Stomach (tissue), 9 donors: ENCODE data around the gene MRFAP1L1. TPM values are rescaled to one million over a fixed set of nuclear protein-coding genes. Genes with fewer than 3 reads are reported as not detected.

Source experiments
- DNase-seq, 2 donors: peaks; one replicate each; pipeline versions ENCODE4 v3.0.0 to v3.0.0-alpha.2; 2013 to 2019
- H3K27ac ChIP-seq, 5 donors: fragments of 200-600 bp in 4 of 5; sonication (generic) in 4 of 5; one replicate each; pipeline ENCODE4 v1.5.1; 2013 to 2019; ENCODE audit warnings: mild to moderate bottlenecking in 1 of 5, moderate library complexity in 1 of 5
- H3K27me3 ChIP-seq, 3 donors: fragments of 200-600 bp; sonication (generic); one replicate each; pipeline ENCODE4 v1.5.1; 2017 to 2019; ENCODE audit warnings: mixed run types in 1 of 3
- H3K36me3 ChIP-seq, 4 donors: fragments of 200-600 bp; sonication (generic); 1 replicate in 3 of 4; 2 replicates in 1 of 4; pipeline ENCODE4 v1.5.1; 2016 to 2019
- H3K4me1 ChIP-seq, 4 donors: fragments of 200-600 bp; sonication (generic); one replicate each; pipeline ENCODE4 v1.5.1; 2016 to 2019
- H3K4me3 ChIP-seq, 4 donors: fragments of 200-600 bp; sonication (generic) in 3 of 4; one replicate each; pipeline ENCODE4 v1.5.1; 2016 to 2019; ENCODE audit warnings: mild to moderate bottlenecking in 1 of 4
- H3K9me3 ChIP-seq, 4 donors: fragments of 200-600 bp; sonication (generic); one replicate each; pipeline ENCODE4 v1.5.1; 2016 to 2019
- EP300 ChIP-seq: sonication (generic); formaldehyde crosslinking; IDR thresholded peaks from one replicate; pipeline ENCODE4 v1.6.1; 2017; ENCODE audit warnings: antibody characterized with exemption
- POLR2A ChIP-seq, 4 donors: fragments of 450-650 bp; IDR thresholded peaks; one replicate each; pipeline ENCODE4 v1.6.1; 2016; ENCODE audit warnings: antibody characterized with exemption in 4 of 4, control low read depth in 2 of 4, mild to moderate bottlenecking in 1 of 4, moderate library complexity in 1 of 4
- POLR2AphosphoS5 ChIP-seq, 3 donors: sonication (generic); formaldehyde crosslinking; IDR thresholded peaks; one replicate each; pipeline ENCODE4 v1.6.1; 2016; ENCODE audit warnings: antibody characterized with exemption in 3 of 3
- WGBS, 5 donors: extraction: QIAGEN DNeasy Blood & Tissue Kit in 3 of 5; methylation state at CpG; one replicate each; pipeline versions ENCODE4 v1.1.5 to v1.1.7; 2013 to 2018; 5-methylcytosine and 5-hydroxymethylcytosine counted together
- intact Hi-C: fragments of 100-400 bp; cut with DNase I; formaldehyde crosslinking; loops from one replicate; pipeline ENCODE4 v1.15.1; 2023; ENCODE audit warnings: low total_unique reads
- polyA plus RNA-seq, 3 donors: library from polyadenylated mRNA; stranded (reverse); fragments of 200-250 nt; gene quantifications; one replicate each; pipeline ENCODE4 v1.2.3, GENCODE V29; 2013
- total RNA-seq, 5 donors: library from RNA; depleted of rRNA; stranded (reverse); fragments of >200 nt; gene quantifications; one replicate each; pipeline versions ENCODE4 v1.1.0 to v1.2.3, GENCODE V29; 2014 to 2016
- TF ChIP-seq, protein P1 (sequence below), 7 experiments: fragments of 450-650 bp in 4 of 7; fragments of 200-600 bp in 3 of 7; sonication (generic) in 3 of 7; IDR thresholded peaks; one replicate each; pipeline ENCODE4 v1.5.1; 2016 to 2019; ENCODE audit warnings: antibody characterized with exemption in 7 of 7, control low read depth in 2 of 7, mild to moderate bottlenecking in 1 of 7
- donor health status: healthy with polysubstance abuse.
- donor health status: Bipolar disorder and iron deficiency.
- donor health status: healthy.

The MRFAP1L1 gene
- total and polyA plus RNA-seq, 8 donors = 2.3 to 61.9 (median 55.9) TPM

DNA sequence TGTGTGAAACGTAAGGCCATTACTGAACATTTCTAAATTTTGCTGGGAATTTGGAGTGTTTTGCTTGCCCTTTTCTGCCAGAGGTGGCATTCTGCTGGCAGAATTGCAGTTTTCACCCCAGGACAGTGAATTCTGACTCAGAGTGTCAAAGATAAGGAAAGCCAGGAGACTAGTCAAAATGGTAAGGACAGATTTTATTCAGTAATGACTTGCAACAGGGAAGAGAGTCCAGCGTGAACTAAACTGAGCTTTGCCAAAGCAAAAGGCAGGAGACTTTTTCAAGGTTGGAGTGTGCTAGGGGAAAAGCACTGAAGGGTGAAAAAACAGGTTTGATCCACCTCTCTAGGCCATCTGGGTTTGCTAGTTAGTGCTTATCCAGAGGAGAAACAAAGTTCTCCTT, 49.8 kb downstream of the MRFAP1L1 start:
- no peak for DNase-seq
- Histone ChIP-seq H3K9me3 (no peaks in the 10 kb centered on the region), H3K27ac (no peak overlapping the region), H3K4me1 (peaks cover 10 to 28% (median 26%) of the 10 kb centered on the region in 4 donors), H3K27me3 (peaks cover 4 to 24% (median 18%) of the 10 kb centered on the region in 3 donors), H3K4me3 (no peak overlapping the region), H3K36me3 (no peaks in the 10 kb centered on the region)
- TF ChIP-seq POLR2AphosphoS5 (IDR thresholded peaks at IDR 0.05) (no peak), EP300 (no peak), POLR2A (IDR thresholded peaks at IDR 0.05) (no peak)
- TF ChIP-seq, protein P1, sequence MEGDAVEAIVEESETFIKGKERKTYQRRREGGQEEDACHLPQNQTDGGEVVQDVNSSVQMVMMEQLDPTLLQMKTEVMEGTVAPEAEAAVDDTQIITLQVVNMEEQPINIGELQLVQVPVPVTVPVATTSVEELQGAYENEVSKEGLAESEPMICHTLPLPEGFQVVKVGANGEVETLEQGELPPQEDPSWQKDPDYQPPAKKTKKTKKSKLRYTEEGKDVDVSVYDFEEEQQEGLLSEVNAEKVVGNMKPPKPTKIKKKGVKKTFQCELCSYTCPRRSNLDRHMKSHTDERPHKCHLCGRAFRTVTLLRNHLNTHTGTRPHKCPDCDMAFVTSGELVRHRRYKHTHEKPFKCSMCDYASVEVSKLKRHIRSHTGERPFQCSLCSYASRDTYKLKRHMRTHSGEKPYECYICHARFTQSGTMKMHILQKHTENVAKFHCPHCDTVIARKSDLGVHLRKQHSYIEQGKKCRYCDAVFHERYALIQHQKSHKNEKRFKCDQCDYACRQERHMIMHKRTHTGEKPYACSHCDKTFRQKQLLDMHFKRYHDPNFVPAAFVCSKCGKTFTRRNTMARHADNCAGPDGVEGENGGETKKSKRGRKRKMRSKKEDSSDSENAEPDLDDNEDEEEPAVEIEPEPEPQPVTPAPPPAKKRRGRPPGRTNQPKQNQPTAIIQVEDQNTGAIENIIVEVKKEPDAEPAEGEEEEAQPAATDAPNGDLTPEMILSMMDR (IDR thresholded peaks at IDR 0.05) = no peak
- intact Hi-C loops = no loop called here
- 73 to 97% (median 91%) methylated on average over 2 of the region's 2 CpGs for WGBS, 5 donors

DNA sequence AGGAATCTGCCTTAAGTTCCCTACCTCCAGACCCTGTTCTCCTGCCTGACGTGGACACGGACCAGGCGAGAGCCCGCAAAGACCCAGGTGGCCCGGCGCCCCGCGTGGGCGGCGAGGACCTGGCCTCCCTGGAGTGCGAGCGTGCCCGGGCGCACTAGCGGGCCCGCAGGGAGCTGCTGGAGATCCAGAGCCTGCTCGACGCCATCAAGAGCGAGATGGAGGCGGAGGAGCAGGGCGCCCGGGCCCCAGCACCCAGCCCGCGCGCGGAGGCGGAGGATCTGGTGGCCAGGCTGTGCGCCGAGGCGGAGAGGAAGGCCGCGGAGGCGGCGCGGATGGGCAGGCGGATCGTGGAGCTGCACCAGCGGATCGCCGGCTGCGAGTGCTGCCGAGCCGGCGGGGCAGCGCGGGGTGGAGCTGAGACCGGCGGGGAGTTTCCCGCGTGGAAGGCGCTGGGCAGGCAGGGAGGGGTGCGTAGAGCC, 51.0 kb downstream of the MRFAP1L1 start:
- Histone ChIP-seq H3K4me1 (peaks cover 4 to 16% (median 13%) of the 10 kb centered on the region in 4 donors), H3K4me3 (peak overlapping the region; percentile 40 to 49 (median 42)), H3K27ac (peak overlapping the region; percentile 25 to 78 (median 49)), H3K27me3 (peaks cover 0 to 12% (median 5%) of the 10 kb centered on the region in 3 donors), H3K9me3 (no peaks in the 10 kb centered on the region), H3K36me3 (no peaks in the 10 kb centered on the region)
- intact Hi-C loops = no loop called here
- DNase-seq = peak in 1 of 2 donors; percentile 64
- 6 to 13% (median 7%) methylated on average over 20 to 52 of the region's 52 CpGs for WGBS, 5 donors
- no peak for TF ChIP-seq POLR2AphosphoS5 (IDR thresholded peaks at IDR 0.05)
- TF ChIP-seq POLR2A (IDR thresholded peaks at IDR 0.05) = no peak
- TF ChIP-seq EP300 = no peak
- TF ChIP-seq, protein P1 (IDR thresholded peaks at IDR 0.05) = no peak

DNA sequence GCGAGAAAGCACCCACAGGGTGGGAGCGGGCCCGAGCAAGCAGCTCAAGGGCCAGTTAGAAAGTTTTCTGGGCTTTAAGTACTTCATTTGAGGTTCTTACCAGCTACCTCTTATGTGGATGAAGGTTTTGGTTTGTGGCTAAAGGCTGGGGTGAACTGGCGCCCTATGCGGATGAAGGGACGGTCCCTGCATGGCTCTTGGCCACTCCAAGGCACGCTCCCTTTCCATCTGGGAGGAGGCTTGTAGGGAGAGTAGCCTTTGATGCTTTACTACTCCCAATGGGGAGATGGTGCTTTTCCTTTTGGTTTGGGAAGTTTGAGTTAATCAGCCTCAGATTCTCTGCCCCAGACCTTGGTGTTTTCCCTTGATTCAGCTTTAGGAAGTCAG, 51.5 kb downstream of the MRFAP1L1 start:
- no peaks in the 10 kb centered on the region for H3K36me3 ChIP-seq
- peaks cover 4 to 15% (median 12%) of the 10 kb centered on the region in 4 donors for H3K4me1 ChIP-seq
- no peak for DNase-seq
- H3K9me3 ChIP-seq = no peaks in the 10 kb centered on the region
- TF ChIP-seq POLR2AphosphoS5 (IDR thresholded peaks at IDR 0.05) (no peak), EP300 (no peak), POLR2A (IDR thresholded peaks at IDR 0.05) (no peak)
- TF ChIP-seq, protein P1 (IDR thresholded peaks at IDR 0.05) = no peak
- intact Hi-C loops = no loop called here
- peaks cover 0 to 8% (median under 1%) of the 10 kb centered on the region in 3 donors for H3K27me3 ChIP-seq
- 89 to 96% (median 95%) methylated on average over 5 to 7 of the region's 7 CpGs for WGBS, 5 donors
- H3K4me3 ChIP-seq = peak overlapping the region; percentile 40 to 49 (median 42)
- peak overlapping the region in 4 of 5 donors; percentile 46 to 78 (median 52) for H3K27ac ChIP-seq

Other genes starting within 250 kb of the MRFAP1L1 start
- gene PPP2R2C, start 237.3 kb downstream of the MRFAP1L1 start, total RNA-seq = 1 to 10 TPM in 2 of 5 donors, not detected in 3; 1.4 to 1.5 TPM
- gene PPP2R2C, start 237.3 kb downstream of the MRFAP1L1 start, polyA plus RNA-seq = 1 to 10 TPM in 1 of 3 donors, not detected in 2; 5.0 TPM
- gene MAN2B2, start 134.7 kb downstream of the MRFAP1L1 start, total RNA-seq = 10 to 100 TPM in 4 of 5 donors, 1 to 10 TPM in 1; 9.0 to 49.4 (median 28.6) TPM
- 1 to 10 TPM; 6.1 to 8.9 (median 8.7) TPM for gene MAN2B2, start 134.7 kb downstream of the MRFAP1L1 start, polyA plus RNA-seq
- gene MRFAP1, start 69.2 kb downstream of the MRFAP1L1 start, total RNA-seq = 100 to 1,000 TPM in 3 of 5 donors, 10 to 100 TPM in 2; 51.9 to 369 (median 105) TPM
- 100 to 1,000 TPM; 234 to 315 (median 267) TPM for gene MRFAP1, start 69.2 kb downstream of the MRFAP1L1 start, polyA plus RNA-seq
- gene S100P, start 16.0 kb downstream of the MRFAP1L1 start, total RNA-seq = 100 to 1,000 TPM in 2 of 5 donors, 10 to 100 TPM in 1, 1 to 10 TPM in 1, not detected in 1; 3.1 to 237 (median 93.3) TPM
- gene S100P, start 16.0 kb downstream of the MRFAP1L1 start, polyA plus RNA-seq = 1,000 to 10,000 TPM in 1 of 3 donors, 100 to 1,000 TPM in 2; 142 to 2,173 (median 337) TPM
- 10 to 100 TPM in 4 of 5 donors, 1 to 10 TPM in 1; 9.5 to 64.3 (median 31.5) TPM for gene BLOC1S4, start 6.3 kb upstream of the MRFAP1L1 start, total RNA-seq
- 10 to 100 TPM in 1 of 3 donors, 1 to 10 TPM in 2; 8.4 to 13.1 (median 8.9) TPM for gene BLOC1S4, start 6.3 kb upstream of the MRFAP1L1 start, polyA plus RNA-seq
- 10 to 100 TPM in 4 of 5 donors, 1 to 10 TPM in 1; 8.1 to 48.1 (median 23.2) TPM for gene KIAA0232, start 72.9 kb upstream of the MRFAP1L1 start, total RNA-seq
- gene KIAA0232, start 72.9 kb upstream of the MRFAP1L1 start, polyA plus RNA-seq = 1 to 10 TPM; 5.1 to 7.5 (median 5.4) TPM
- 10 to 100 TPM; 33.5 to 72.4 (median 40.8) TPM for gene TBC1D14, start 200.0 kb upstream of the MRFAP1L1 start, total RNA-seq
- gene TBC1D14, start 200.0 kb upstream of the MRFAP1L1 start, polyA plus RNA-seq = 10 to 100 TPM; 19.5 to 42.5 (median 40.0) TPM